ENCODE results near the gene DGAT2L6.
"Not testable (repeated sequence)": the region's sequence is repeated elsewhere in the genome, so short reads cannot be mapped to it uniquely, and the experiment has no call there.

Gene DGAT2L6

GRCh38 chrX:70201732-70202131, 24.4 kb downstream of the DGAT2L6 start:
- no peak for DNase-seq

GRCh38 chrX:70208479-70208878, 31.2 kb downstream of the DGAT2L6 start:
- DNase-seq = no peak

- DNase-seq = not testable (repeated sequence)
Measured at GRCh38 chrX:70209570-70209969, 32.3 kb downstream of the DGAT2L6 start.

GRCh38 chrX:70219938-70220764, 42.9 kb downstream of the DGAT2L6 start:
- peak; percentile 80 to 85 for DNase-seq

GRCh38 chrX:70226048-70226447, 48.8 kb downstream of the DGAT2L6 start:
- no peak for DNase-seq

GRCh38 chrX:70226687-70227086, 49.4 kb downstream of the DGAT2L6 start:
- no peak for DNase-seq

GRCh38 chrX:70231666-70232065, 54.4 kb downstream of the DGAT2L6 start:
- DNase-seq = no peak

- DNase-seq = no peak
Measured at GRCh38 chrX:70234355-70234754, 57.1 kb downstream of the DGAT2L6 start, which contains the start of gene AWAT1. Gene AWAT1, plus strand, starts transcription at chrX:70234655. Its CDS starts 41 bp downstream, at chrX:70234696.

- DNase-seq = no peak
Measured at GRCh38 chrX:70240751-70241150, 63.5 kb downstream of the DGAT2L6 start.

- DNase-seq = no peak
Measured at GRCh38 chrX:70241501-70241900, 64.2 kb downstream of the DGAT2L6 start.

GRCh38 chrX:70243601-70244000, 66.3 kb downstream of the DGAT2L6 start:
- DNase-seq = not testable (repeated sequence)

- no peak for DNase-seq
Measured at GRCh38 chrX:70244881-70245280, 67.6 kb downstream of the DGAT2L6 start.

- DNase-seq = no peak
Measured at GRCh38 chrX:70247252-70247651, 70.0 kb downstream of the DGAT2L6 start.

GRCh38 chrX:70252491-70252890, 75.2 kb downstream of the DGAT2L6 start:
- no peak for DNase-seq

- no peak for DNase-seq
Measured at GRCh38 chrX:70253377-70254062, 76.2 kb downstream of the DGAT2L6 start.

GRCh38 chrX:70254063-70254400, 76.7 kb downstream of the DGAT2L6 start:
- DNase-seq = no peak

- DNase-seq = no peak
Measured at GRCh38 chrX:70254909-70255308, 77.6 kb downstream of the DGAT2L6 start.

All from SHP77 (cell line).